Stimulated activated naive CD8-positive, alpha-beta T cell treated with anti-CD3 and anti-CD28 coated beads, Interleukin-15, Interleukin-2, amounts not matched to agents 100 ng/mL and 50 ng/mL, for 24 hours (primary cell): Measurements from ENCODE around the gene LMNTD2.

Source experiments
- H3K27ac Mint-ChIP-seq: one replicate; pipeline ENCODE4 v1.8.0; 2021; ENCODE audit warnings: mild to moderate bottlenecking, mixed read lengths
- H3K27me3 Mint-ChIP-seq: one replicate; pipeline ENCODE4 v1.8.0; 2021; ENCODE audit warnings: mixed read lengths
- H3K36me3 Mint-ChIP-seq: one replicate; pipeline ENCODE4 v1.8.0; 2021; ENCODE audit warnings: low read depth, mixed read lengths
- H3K4me1 Mint-ChIP-seq: one replicate; pipeline ENCODE4 v1.8.0; 2021; ENCODE audit warnings: low read depth, mixed read lengths
- H3K4me3 Mint-ChIP-seq: one replicate; pipeline ENCODE4 v1.8.0; 2021; ENCODE audit warnings: mild to moderate bottlenecking, mixed read lengths
- H3K9me3 Mint-ChIP-seq: one replicate; pipeline ENCODE4 v1.8.0; 2021; ENCODE audit warnings: mixed read lengths

Gene LMNTD2, protein sequence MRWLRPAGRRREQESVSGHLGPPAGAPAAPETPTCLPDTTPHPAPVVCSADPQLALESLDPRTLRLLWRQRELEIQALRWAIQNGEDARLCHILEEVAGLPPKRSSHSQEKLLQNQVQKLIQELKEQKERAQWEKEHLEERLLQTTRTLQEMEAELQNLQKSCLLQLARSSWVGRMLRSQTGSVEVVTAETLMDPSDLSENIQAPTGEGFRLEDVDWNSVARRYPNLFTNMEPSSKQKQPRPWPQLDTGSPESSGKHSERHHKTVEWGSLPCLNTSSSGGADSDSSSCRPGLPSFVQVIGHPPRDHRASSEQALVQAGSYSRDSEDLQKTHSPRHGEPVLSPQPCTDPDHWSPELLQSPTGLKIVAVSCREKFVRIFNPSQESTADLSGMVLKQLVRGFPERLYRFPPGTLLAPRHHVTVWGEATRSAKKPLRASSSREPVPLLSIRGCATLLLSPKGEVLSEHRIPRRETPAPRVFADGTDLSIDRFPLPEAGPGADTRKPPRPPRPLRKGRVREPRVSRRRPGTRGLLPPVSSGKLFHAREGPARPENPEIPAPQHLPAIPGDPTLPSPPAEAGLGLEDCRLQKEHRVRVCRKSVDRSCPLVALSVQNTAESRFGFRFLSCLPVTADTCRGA

DNA sequence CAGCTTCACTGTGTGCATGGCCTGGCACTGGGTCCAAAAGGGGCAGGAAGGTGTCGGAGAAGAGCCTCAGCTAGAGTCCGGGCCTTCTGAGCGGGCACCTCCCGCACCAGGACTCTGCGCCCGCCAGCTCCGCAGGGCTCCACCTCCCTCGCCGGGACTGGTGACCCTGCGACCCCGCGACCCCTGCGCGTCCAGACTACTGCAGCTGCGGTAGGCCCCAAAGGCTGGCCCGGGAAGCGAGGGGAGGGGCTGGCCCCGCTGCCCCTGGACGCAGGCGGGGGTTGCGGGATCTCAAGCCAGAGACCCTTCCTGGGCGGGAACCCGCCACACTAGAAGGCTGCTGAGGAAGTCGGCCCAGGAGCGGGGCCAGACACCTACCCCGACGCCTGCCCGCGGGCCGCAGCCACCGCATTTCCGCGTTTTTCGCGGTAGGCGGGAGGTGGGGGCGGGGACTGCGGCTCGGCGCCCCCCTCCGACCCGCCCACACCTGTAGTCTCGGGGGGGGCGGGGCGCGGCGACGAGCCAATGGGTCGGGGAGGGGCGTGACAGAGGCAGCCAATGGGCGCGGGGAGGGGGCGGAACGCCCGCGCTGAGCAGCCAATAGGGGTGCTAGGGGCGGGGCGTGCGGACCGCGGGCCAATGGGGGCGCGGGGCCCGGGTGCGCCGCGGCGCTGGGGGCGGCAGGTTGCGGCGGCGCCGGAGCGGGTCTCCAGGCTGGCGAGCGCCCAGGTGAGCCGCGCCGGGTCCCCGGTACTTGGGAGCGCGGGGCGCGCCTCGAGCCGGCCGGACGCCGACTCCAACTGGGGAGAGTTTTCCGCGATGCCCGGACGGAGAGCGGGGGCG, at the start of gene LMNTD2, which contains the start of gene RASSF7:
TSS of gene LMNTD2 (minus strand) at position 434 of the 843 bp plus-strand sequence. CDS start at position 412, 22 bp downstream.
TSS of gene RASSF7 (plus strand) at position 666 of the 843 bp plus-strand sequence. CDS start 799 bp downstream, outside the sequence.
- H3K27me3 Mint-ChIP-seq = peaks cover 6% of the 10 kb centered on the region
- no peaks in the 10 kb centered on the region for H3K9me3 Mint-ChIP-seq
- H3K4me3 Mint-ChIP-seq = peak within 1 kb of the TSS; percentile 85
- H3K4me1 Mint-ChIP-seq = peaks cover 13% of the 10 kb centered on the region
- H3K36me3 Mint-ChIP-seq = no peaks in the 10 kb centered on the region
- peak within 1 kb of the TSS; percentile 72 for H3K27ac Mint-ChIP-seq

DNA sequence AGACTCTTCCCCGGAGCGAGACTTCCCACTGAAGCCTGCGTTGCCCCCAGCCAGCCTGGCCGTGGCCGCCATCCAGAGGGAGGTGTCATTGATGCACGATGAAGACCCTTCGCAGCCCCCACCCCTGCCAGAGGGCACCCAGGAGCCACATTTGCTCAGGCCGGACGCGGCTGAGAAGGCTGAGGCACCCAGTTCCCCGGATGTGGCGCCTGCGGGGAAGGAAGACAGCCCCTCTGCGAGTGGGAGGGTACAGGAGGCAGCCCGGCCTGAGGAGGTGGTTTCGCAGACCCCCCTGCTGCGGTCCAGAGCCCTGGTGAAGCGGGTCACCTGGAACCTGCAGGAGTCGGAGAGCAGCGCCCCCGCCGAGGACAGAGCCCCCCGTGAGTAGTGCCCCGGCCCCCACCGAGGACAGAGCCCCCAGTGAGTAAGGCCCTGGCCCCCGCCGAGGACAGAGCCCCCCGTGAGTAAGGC, 48.8 kb upstream of the LMNTD2 start:
- Mint-ChIP-seq H3K4me1 (peaks cover 12% of the 10 kb centered on the region), H3K9me3 (no peaks in the 10 kb centered on the region), H3K27ac (no peak overlapping the region), H3K4me3 (no peak overlapping the region), H3K36me3 (peaks cover 45% of the 10 kb centered on the region), H3K27me3 (no peaks in the 10 kb centered on the region)

DNA sequence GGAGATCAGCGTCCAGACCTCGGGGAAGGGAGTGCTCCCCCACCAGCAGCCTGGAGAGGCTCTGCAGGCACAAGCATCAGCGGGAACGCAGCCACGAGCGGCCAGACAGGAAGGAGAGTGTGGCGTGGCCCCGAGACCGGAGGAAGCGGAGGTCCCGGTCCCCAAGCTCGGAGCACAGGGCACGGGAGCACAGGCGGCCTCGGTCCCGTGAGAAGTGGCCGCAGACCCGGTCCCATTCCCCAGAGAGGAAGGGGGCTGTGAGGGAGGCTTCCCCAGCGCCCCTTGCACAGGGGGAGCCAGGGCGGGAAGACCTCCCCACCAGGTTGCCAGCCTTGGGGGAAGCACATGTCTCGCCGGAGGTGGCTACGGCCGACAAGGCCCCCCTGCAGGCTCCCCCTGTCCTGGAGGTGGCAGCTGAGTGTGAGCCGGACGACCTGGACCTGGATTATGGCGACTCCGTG, 48.3 kb upstream of the LMNTD2 start:
- H3K9me3 Mint-ChIP-seq = no peaks in the 10 kb centered on the region
- no peak overlapping the region for H3K4me3 Mint-ChIP-seq
- H3K27ac Mint-ChIP-seq = no peak overlapping the region
- H3K36me3 Mint-ChIP-seq = peaks cover 48% of the 10 kb centered on the region
- H3K27me3 Mint-ChIP-seq = no peaks in the 10 kb centered on the region
- H3K4me1 Mint-ChIP-seq = peaks cover 6% of the 10 kb centered on the region

DNA sequence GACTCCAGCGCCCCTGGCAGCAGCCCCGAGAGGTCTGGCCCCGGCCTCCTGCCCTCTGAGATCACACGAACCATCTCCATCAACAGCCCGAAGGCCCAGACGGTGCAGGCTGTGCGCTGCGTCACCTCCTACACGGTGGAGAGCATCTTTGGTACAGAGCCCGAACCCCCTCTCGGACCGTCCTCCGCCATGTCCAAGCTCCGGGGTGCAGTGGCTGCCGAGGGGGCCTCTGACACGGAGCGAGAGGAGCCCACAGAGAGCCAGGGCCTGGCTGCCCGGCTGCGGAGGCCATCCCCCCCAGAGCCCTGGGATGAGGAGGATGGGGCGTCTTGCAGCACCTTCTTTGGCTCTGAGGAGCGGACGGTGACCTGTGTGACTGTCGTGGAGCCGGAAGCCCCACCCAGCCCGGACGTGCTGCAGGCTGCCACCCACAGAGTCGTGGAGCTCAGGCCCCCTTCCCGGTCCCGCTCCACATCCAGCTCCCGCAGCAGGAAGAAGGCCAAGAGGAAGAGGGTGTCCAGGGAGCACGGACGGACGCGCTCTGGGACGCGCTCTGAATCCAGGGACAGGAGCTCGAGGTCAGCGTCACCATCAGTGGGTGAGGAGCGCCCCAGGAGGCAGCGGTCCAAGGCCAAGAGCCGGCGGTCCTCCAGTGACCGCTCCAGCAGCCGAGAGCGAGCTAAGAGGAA, 47.6 kb upstream of the LMNTD2 start:
- H3K36me3 Mint-ChIP-seq = peaks cover 52% of the 10 kb centered on the region
- H3K4me3 Mint-ChIP-seq = no peak overlapping the region
- no peaks in the 10 kb centered on the region for H3K9me3 Mint-ChIP-seq
- no peak overlapping the region for H3K27ac Mint-ChIP-seq
- H3K4me1 Mint-ChIP-seq = peaks cover 5% of the 10 kb centered on the region
- H3K27me3 Mint-ChIP-seq = no peaks in the 10 kb centered on the region

DNA sequence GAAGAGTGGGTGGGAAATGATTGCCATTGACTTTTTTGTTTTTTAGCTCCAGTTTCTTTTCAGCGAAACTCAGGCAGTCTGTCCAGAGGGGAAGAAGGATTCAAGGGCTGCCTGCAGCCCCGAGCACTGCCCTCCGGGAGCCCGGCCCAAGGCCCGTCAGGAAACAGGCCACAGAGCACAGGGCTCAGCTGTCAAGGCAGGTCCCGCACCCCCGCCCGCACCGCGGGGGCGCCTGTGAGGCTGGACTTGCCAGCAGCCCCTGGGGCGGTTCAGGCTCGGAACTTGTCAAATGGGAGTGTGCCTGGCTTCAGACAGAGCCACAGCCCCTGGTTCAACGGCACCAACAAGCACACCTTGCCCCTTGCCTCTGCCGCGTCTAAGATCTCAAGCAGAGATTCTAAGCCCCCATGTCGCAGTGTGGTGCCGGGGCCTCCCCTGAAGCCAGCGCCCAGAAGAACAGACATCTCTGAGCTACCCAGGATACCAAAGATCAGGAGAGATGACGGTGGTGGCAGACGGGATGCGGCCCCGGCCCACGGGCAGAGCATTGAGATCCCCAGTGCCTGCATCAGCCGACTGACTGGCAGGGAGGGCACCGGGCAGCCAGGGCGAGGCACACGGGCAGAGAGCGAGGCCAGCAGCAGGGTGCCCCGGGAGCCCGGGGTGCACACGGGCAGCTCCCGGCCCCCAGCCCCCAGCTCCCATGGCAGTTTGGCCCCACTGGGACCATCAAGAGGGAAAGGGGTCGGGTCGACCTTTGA, 46.7 kb upstream of the LMNTD2 start:
- Mint-ChIP-seq H3K4me3 (no peak overlapping the region), H3K36me3 (peaks cover 52% of the 10 kb centered on the region), H3K27me3 (no peaks in the 10 kb centered on the region), H3K9me3 (no peaks in the 10 kb centered on the region), H3K27ac (no peak overlapping the region), H3K4me1 (peaks cover 5% of the 10 kb centered on the region)

DNA sequence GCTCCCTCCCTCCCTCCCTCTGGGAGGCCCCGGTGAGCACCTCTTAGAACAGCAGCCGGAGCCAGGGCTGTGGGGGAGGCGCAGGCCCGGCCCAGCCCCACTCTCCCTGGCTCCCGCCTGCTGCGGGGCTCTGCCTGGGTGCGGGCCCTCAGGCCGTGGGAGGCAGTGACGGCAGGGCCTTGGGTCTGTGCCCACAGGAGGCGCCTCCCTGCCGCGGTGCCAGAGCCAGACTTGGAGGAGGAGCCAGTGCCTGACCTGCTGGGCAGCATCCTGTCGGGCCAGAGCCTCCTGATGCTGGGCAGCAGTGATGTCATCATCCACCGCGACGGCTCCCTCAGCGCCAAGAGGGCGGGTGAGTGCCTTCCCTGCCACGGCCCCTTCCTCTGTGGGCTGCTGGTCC, 45.7 kb upstream of the LMNTD2 start:
- Mint-ChIP-seq H3K9me3 (no peaks in the 10 kb centered on the region), H3K36me3 (peaks cover 55% of the 10 kb centered on the region), H3K4me1 (peaks cover 5% of the 10 kb centered on the region)

DNA sequence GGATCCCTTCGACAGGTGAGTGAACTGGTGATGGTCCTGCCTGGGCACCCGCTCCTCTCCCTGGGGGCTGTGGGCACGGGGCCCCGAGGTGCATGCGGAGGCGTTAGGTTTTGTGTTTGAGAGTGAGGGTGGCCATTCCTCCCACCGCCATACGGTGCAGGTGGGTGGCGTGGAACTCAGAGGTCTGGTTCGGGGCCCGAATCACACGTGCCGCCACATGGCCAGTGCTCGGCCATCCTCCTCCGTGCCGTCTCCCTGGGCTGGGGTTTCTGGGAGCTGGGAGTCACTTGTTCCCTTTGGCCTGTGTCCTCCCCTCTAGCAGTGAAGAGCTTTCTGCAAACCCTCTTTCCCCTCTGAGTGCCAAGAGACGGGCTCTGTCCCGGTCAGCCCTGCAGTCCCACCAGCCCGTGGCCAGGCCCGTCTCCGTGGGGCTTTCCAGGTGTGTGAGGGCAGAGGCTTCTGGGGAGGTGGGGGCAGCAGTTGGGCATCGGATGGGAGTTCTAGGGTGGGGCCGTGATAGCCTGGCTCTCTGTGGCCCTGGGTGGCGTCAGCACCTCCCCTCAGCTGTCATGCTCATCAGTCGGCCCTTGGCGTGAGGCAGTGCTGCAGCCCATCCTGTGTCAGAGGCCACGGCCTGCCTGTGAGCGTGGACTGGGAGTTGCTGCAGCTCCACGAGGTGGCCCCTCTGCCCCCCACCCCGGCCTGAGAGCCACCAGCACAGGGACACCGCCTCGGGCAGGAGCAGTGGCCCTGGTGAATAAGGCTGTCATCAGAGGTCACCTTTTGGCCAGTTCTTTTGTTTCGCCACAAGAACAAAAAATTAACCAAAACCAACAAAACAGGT, 45.0 kb upstream of the LMNTD2 start:
- no peaks in the 10 kb centered on the region for H3K9me3 Mint-ChIP-seq
- no peaks in the 10 kb centered on the region for H3K27me3 Mint-ChIP-seq
- peaks cover 5% of the 10 kb centered on the region for H3K4me1 Mint-ChIP-seq
- H3K4me3 Mint-ChIP-seq = no peak overlapping the region
- peaks cover 49% of the 10 kb centered on the region for H3K36me3 Mint-ChIP-seq
- H3K27ac Mint-ChIP-seq = no peak overlapping the region

More for the DNA sequence above, 45.7 kb upstream of the LMNTD2 start:
- Mint-ChIP-seq H3K4me3 (no peak overlapping the region), H3K27me3 (no peaks in the 10 kb centered on the region), H3K27ac (no peak overlapping the region)

DNA sequence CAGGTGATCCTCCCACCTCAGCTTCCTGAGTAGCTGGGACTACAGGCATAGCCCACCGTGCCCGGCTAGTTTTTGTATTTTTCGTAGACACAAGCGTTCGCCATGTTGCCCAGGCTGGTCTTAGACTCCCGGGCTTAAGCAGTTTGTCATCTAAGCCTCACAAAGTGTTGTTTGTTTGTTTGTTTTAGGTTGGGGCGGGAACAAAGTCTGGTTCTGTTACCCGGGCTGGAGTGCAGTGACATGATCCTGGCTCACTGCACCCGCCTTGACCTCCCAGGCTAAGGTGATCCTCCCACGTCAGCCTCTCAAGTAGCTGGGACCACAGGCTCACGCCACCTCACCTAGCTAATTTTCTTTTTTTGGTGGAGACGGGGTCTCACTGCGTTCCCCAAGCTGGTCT, 42.6 kb upstream of the LMNTD2 start:
- H3K9me3 Mint-ChIP-seq = no peaks in the 10 kb centered on the region
- H3K36me3 Mint-ChIP-seq = peaks cover 49% of the 10 kb centered on the region
- peaks cover 5% of the 10 kb centered on the region for H3K4me1 Mint-ChIP-seq
- no peak overlapping the region for H3K27ac Mint-ChIP-seq
- no peak overlapping the region for H3K4me3 Mint-ChIP-seq
- H3K27me3 Mint-ChIP-seq = no peaks in the 10 kb centered on the region

DNA sequence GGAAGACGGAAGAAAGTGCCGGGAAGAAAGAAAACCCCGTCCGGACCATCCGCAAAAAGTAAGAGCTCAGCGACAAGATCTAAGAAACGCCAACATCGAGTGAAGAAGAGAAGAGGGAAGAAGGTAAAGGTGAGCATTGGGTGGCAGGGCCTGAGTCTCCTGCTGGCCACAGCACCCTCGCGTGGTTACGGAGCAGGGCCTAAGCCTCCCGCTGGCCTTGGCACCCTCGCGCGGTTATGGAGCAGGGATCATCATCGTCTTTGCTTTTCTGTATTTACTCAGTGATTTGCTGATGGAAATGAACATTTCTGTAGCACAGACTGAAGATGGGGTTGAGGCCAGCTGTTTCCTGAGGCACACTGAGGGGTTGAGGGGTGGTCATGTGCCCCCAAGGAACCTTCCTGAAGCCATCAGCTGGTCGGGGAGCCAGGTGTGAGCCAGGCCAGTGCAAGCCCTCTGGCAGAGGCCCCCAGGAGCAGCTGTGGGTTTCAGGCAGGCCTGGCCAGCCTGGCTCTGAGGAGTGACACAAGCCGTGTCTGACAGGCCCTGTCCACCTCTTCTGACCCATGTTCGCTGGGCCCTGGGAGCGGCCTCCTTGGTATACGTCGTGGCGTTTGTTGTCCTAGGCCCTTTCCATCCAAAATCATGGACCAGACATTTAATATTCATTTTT, 41.2 kb upstream of the LMNTD2 start:
- Mint-ChIP-seq H3K36me3 (peaks cover 45% of the 10 kb centered on the region), H3K4me3 (no peak overlapping the region), H3K9me3 (no peaks in the 10 kb centered on the region), H3K4me1 (peaks cover 3% of the 10 kb centered on the region), H3K27ac (no peak overlapping the region), H3K27me3 (no peaks in the 10 kb centered on the region)

DNA sequence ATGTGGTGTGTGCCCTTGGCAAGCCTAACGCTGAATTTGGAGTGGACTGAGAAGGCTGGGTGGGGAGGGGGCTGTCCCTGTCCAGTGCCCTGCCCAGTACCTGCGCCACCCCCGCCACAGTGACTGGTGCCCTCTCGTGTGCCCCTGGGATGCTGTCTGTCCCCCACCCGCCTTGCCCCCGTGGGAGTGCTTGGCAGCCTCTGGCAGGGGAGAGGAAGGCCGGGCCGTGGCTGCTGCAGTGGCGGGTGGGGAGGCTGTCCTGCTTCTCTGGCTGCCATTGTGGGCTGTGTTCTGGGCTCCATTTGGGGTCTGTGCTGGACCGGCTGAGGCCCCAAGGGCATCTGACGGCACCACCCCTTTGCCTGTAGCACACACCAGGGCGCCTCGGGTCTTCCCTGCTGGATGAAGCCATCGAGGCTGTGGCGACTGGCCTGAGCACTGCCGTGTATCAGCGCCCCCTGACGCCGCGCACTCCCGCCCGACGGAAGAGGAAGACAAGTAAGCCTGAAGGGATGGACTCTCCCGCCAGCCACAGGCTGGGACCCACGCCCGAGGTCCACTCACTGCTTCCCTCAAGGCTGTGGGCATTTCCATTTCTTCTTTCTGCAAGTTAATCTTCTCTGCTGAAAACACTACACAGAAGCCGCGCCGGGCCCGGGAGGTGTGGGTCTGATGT, 37.6 kb upstream of the LMNTD2 start:
- peaks cover 6% of the 10 kb centered on the region for H3K4me1 Mint-ChIP-seq
- H3K27ac Mint-ChIP-seq = no peak overlapping the region
- no peaks in the 10 kb centered on the region for H3K9me3 Mint-ChIP-seq
- H3K27me3 Mint-ChIP-seq = no peaks in the 10 kb centered on the region
- no peak overlapping the region for H3K4me3 Mint-ChIP-seq
- peaks cover 50% of the 10 kb centered on the region for H3K36me3 Mint-ChIP-seq

DNA sequence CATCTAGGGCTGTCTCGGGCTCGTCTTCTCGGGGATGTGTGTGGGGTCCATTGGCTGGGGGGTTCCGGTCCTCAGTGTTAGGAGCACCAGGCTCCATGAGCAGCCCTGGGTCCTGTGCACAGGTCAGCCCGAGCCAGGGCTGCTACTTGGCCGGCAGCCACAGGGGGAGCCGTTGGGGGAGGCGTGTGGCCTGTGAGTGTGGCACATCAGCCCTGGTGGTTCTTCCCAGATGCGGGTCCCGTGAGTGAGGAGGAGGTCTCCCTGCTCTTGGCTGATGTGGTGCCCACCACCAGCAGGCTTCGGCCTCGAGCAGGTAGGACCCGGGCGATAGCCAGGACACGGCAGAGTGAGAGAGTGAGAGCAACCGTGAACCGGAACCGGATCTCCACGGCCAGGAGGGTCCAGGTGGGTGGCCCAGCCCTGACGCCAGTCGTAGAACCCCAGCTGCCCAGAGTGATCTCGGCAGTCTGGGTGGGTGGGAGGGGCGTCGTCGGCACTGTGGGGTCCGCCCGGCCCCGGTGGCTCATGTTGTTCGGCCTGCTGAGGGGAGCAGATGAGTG, 36.7 kb upstream of the LMNTD2 start:
- no peak overlapping the region for H3K4me3 Mint-ChIP-seq
- H3K27ac Mint-ChIP-seq = no peak overlapping the region

DNA sequence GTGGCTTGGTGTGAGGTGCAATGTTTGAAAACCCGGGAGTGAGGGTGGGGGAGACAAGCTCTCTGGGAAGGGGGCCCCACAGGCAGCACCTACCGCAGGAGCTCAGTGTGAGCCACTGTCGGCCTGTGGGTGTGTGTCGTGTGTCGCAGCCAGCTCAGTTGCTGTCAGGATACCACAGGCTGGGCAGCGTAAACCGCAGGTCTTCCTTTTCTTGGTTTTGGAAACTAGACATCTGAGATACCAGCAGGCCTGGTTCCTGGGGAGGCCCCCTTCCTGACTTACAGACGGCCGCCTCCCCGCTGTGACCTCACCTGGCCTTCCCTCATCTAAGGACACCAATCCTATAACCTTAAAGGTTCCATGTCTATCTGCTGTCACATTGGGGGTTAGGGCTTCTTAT, 35.8 kb upstream of the LMNTD2 start:
- Mint-ChIP-seq H3K27ac (peak overlapping the region; percentile 21), H3K27me3 (no peaks in the 10 kb centered on the region), H3K4me1 (peaks cover 6% of the 10 kb centered on the region), H3K9me3 (no peaks in the 10 kb centered on the region), H3K36me3 (peaks cover 56% of the 10 kb centered on the region), H3K4me3 (no peak overlapping the region)

More for the DNA sequence above, 36.7 kb upstream of the LMNTD2 start:
- H3K9me3 Mint-ChIP-seq = no peaks in the 10 kb centered on the region
- H3K36me3 Mint-ChIP-seq = peaks cover 57% of the 10 kb centered on the region
- no peaks in the 10 kb centered on the region for H3K27me3 Mint-ChIP-seq
- H3K4me1 Mint-ChIP-seq = peaks cover 6% of the 10 kb centered on the region
